Measurements from ENCODE around the gene C2orf49.

DNA sequence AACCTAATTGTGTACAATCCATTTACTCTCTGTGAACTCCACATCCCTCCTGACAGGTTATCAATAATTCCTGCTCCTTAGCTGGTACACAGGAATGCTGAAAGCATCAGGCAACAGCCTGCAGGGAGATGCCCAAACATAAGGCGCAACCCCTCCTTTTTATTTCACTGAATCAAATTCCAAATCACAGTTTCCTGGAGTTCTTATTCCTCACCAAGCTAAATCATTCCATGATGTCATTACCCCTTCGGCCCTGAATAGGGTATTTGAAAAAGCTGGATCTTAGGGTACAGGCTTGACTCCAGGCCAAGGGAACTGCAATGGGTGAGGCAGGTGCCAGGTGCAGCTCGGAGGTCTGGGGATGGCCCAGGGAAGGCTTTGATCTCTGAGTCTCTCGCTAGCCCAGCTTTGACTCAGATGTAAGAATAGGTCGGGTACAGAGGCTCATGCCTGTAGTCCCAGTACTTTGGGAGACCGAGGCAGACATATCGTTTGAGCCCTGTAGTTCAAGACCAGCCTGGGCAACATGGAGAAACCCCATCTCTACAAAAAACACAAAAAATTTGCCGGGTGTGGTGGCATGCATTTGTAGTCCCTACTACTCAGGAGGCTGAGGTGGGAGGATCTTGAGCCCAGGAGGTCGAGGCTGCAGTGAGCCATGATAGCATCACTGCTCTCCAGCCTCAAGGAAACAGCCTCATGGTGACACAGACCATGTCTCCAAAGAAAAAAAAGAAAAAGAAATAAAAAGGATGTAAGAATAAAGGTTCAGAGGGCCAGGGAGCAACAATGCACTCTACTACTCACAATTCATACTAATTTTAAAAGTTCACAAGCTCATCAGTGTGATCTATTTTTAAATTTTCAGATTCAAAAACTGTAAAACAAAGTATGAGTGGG, 54.7 kb downstream of the C2orf49 start:
- TF ChIP-seq, protein P1, sequence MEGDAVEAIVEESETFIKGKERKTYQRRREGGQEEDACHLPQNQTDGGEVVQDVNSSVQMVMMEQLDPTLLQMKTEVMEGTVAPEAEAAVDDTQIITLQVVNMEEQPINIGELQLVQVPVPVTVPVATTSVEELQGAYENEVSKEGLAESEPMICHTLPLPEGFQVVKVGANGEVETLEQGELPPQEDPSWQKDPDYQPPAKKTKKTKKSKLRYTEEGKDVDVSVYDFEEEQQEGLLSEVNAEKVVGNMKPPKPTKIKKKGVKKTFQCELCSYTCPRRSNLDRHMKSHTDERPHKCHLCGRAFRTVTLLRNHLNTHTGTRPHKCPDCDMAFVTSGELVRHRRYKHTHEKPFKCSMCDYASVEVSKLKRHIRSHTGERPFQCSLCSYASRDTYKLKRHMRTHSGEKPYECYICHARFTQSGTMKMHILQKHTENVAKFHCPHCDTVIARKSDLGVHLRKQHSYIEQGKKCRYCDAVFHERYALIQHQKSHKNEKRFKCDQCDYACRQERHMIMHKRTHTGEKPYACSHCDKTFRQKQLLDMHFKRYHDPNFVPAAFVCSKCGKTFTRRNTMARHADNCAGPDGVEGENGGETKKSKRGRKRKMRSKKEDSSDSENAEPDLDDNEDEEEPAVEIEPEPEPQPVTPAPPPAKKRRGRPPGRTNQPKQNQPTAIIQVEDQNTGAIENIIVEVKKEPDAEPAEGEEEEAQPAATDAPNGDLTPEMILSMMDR (IDR thresholded peaks at IDR 0.05; ENCODE audit: insufficient read depth, low read length), result no peak
- TF ChIP-seq, protein P2, sequence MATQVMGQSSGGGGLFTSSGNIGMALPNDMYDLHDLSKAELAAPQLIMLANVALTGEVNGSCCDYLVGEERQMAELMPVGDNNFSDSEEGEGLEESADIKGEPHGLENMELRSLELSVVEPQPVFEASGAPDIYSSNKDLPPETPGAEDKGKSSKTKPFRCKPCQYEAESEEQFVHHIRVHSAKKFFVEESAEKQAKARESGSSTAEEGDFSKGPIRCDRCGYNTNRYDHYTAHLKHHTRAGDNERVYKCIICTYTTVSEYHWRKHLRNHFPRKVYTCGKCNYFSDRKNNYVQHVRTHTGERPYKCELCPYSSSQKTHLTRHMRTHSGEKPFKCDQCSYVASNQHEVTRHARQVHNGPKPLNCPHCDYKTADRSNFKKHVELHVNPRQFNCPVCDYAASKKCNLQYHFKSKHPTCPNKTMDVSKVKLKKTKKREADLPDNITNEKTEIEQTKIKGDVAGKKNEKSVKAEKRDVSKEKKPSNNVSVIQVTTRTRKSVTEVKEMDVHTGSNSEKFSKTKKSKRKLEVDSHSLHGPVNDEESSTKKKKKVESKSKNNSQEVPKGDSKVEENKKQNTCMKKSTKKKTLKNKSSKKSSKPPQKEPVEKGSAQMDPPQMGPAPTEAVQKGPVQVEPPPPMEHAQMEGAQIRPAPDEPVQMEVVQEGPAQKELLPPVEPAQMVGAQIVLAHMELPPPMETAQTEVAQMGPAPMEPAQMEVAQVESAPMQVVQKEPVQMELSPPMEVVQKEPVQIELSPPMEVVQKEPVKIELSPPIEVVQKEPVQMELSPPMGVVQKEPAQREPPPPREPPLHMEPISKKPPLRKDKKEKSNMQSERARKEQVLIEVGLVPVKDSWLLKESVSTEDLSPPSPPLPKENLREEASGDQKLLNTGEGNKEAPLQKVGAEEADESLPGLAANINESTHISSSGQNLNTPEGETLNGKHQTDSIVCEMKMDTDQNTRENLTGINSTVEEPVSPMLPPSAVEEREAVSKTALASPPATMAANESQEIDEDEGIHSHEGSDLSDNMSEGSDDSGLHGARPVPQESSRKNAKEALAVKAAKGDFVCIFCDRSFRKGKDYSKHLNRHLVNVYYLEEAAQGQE (IDR thresholded peaks at IDR 0.05; ENCODE audit: insufficient replicate concordance, low read depth), result no peak
- TF ChIP-seq SPI1 (IDR thresholded peaks at IDR 0.05; ENCODE audit: borderline replicate concordance, low read depth) (no peak), POLR2AphosphoS5 (IDR thresholded peaks at IDR 0.05; ENCODE audit: low read depth) (no peak)

All from HL-60 (cell line).